ENCODE data around the gene CDHR4.

CDHR4 gene

DNA sequence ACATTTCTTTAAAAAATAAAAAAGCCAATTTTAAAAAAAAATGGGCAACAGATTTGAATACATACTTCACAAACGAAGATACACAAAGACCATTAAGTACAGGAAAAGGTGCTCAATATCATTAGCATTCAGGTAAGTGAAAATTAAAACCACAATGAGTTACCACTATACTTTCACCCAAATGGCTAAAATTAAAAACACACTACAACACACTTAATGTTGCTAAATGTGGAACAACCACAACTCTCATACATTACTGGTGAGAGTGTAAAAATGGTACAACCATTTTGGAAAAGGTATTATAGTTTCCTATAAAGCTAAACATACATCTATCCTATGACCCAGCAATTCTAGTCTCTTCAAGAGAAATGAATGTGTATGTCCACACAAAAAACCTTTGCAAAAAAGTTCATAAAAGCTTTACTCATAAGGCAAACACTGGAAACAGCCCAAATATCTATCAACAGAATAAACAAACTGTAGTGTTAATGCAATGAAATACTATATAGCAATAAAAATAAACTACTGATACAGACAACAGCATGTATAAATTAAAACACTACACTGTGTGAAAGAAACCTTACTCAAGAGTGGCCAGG is 28.2 kb downstream of the CDHR4 start:
- Histone ChIP-seq H3K27ac (no peak overlapping the region), H3K4me1 (ENCODE audit: control insufficient read depth in 1 of 2, insufficient read depth in 1 of 2, low read depth in 1 of 2, low read length in 1 of 2) (no peaks in the 10 kb centered on the region), H3K9me3 (no peaks in the 10 kb centered on the region), H3K36me3 (peaks cover 29% of the 10 kb centered on the region), H3K4me3 (ENCODE audit: low read depth in 1 of 2, low read length in 1 of 2) (no peak overlapping the region), H3K27me3 (no peaks in the 10 kb centered on the region)
- TF ChIP-seq, protein P1, sequence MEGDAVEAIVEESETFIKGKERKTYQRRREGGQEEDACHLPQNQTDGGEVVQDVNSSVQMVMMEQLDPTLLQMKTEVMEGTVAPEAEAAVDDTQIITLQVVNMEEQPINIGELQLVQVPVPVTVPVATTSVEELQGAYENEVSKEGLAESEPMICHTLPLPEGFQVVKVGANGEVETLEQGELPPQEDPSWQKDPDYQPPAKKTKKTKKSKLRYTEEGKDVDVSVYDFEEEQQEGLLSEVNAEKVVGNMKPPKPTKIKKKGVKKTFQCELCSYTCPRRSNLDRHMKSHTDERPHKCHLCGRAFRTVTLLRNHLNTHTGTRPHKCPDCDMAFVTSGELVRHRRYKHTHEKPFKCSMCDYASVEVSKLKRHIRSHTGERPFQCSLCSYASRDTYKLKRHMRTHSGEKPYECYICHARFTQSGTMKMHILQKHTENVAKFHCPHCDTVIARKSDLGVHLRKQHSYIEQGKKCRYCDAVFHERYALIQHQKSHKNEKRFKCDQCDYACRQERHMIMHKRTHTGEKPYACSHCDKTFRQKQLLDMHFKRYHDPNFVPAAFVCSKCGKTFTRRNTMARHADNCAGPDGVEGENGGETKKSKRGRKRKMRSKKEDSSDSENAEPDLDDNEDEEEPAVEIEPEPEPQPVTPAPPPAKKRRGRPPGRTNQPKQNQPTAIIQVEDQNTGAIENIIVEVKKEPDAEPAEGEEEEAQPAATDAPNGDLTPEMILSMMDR (IDR thresholded peaks at IDR 0.05) = no peak

DNA sequence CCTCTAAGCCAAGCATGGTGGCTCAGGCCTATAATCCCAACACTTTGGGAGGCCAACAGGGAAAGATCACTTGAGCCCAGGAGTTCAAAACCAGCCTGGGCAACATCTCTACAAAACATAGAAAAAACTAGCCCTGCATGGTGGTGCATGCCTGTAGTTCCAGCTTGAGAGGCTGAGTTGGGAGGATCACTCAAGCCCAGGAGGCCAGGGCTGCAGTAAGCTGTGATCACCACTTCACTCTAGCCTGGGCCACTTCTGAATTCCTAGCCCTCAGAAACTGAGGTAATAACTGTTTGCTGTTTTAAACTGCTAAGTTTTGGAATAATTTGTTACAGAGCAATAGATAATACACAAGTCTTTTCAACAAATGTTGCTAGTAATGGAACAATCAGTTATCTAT is 29.7 kb downstream of the CDHR4 start:
- Histone ChIP-seq H3K36me3 (peaks cover 28% of the 10 kb centered on the region), H3K27ac (no peak overlapping the region), H3K9me3 (no peaks in the 10 kb centered on the region), H3K4me1 (ENCODE audit: control insufficient read depth in 1 of 2, insufficient read depth in 1 of 2, low read depth in 1 of 2, low read length in 1 of 2) (no peaks in the 10 kb centered on the region), H3K27me3 (no peaks in the 10 kb centered on the region), H3K4me3 (ENCODE audit: low read depth in 1 of 2, low read length in 1 of 2) (no peak overlapping the region)
- TF ChIP-seq, protein P1 (IDR thresholded peaks at IDR 0.05) = no peak

DNA sequence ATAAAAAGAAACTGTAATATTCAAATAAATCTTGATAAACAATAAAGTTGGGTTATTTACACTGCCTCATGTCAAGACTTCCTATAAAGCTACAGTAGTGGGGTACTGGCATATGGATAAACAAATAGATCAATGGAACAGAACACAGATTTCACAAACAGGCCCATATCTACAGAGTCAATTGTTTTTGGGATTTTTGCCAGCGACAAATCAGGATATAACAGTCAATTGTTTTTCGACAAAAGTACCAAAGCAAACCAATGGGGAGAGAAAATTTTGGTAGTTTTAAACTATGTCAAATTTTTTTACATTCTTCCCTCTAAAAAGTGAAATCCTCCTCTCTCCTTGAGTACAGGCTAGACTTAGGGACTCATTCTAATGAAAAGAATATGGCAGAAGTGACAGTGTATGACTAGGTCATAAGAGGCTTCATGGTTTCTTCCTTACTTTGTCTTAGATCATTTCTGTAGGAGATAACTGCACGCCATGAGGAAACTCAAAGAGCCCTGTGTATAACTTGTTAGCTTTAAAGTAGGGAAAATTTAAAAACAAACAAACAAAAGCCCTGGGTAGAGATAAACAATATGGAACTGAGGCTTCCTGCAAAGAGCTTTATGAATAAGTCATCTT is 30.3 kb downstream of the CDHR4 start:
- H3K27ac ChIP-seq = no peak overlapping the region
- TF ChIP-seq, protein P1 (IDR thresholded peaks at IDR 0.05) = no peak
- no peaks in the 10 kb centered on the region for H3K27me3 ChIP-seq
- H3K36me3 ChIP-seq = peaks cover 28% of the 10 kb centered on the region
- no peaks in the 10 kb centered on the region for H3K9me3 ChIP-seq
- H3K4me1 ChIP-seq (ENCODE audit: control insufficient read depth in 1 of 2, insufficient read depth in 1 of 2, low read depth in 1 of 2, low read length in 1 of 2) = no peaks in the 10 kb centered on the region
- no peak overlapping the region for H3K4me3 ChIP-seq (ENCODE audit: low read depth in 1 of 2, low read length in 1 of 2)

DNA sequence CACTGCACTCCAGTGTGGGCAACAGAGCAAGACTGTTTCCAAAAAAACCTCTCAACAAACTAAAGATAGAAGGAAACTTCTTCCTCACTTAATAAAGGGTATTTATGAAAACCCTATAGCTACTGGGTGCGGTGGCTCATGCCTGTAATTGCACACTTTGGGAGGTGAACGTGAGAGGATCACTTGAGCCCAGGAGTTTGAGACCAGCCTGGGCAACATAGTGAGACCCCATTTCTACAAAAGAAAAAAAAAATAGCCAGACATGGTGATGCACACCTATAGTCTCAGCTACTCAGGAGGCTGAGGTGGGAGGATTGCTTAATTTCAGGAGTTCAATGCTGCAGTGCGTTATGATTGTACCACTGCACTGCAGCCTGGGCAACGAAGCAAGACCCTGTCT is 35.7 kb downstream of the CDHR4 start:
- peaks cover 4 to 7% of the 10 kb centered on the region in 2 experiments for H3K4me1 ChIP-seq (ENCODE audit: control insufficient read depth in 1 of 2, insufficient read depth in 1 of 2, low read depth in 1 of 2, low read length in 1 of 2)
- no peaks in the 10 kb centered on the region for H3K9me3 ChIP-seq
- TF ChIP-seq, protein P1 (IDR thresholded peaks at IDR 0.05) = no peak
- peaks cover 15% of the 10 kb centered on the region for H3K36me3 ChIP-seq
- no peak overlapping the region for H3K4me3 ChIP-seq (ENCODE audit: low read depth in 1 of 2, low read length in 1 of 2)
- H3K27ac ChIP-seq = no peak overlapping the region
- H3K27me3 ChIP-seq = no peaks in the 10 kb centered on the region

DNA sequence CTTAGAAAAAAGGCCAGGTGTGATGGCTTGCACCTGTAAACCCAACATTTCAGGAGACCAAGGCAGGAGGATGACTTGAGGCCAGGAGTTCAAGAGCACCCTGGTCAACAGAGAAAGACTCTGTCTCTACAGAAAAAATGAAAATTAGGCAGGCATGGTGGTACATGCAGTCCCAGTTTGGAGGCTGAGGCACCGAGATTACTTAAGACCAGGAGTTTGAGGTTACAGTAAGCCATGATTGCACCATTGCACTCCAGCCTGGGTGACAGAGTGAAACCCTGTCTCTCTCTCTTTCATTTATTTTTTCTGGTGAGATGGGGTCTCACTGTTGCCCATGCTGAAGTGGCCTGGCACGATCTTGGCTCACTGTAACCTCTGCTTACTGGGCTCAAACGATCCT is 38.0 kb downstream of the CDHR4 start:
- H3K27me3 ChIP-seq = no peaks in the 10 kb centered on the region
- H3K36me3 ChIP-seq = peaks cover 10% of the 10 kb centered on the region
- no peaks in the 10 kb centered on the region for H3K9me3 ChIP-seq
- no peak overlapping the region for H3K4me3 ChIP-seq (ENCODE audit: low read depth in 1 of 2, low read length in 1 of 2)
- H3K27ac ChIP-seq = peak overlapping the region; percentile 7
- H3K4me1 ChIP-seq (ENCODE audit: control insufficient read depth in 1 of 2, insufficient read depth in 1 of 2, low read depth in 1 of 2, low read length in 1 of 2) = peaks cover 4 to 11% of the 10 kb centered on the region in 2 experiments
- TF ChIP-seq, protein P1 (IDR thresholded peaks at IDR 0.05) = no peak

All from neutrophil (primary cell).